Panc1 (cell line): ENCODE results near the gene UBASH3A.

ENCODE experiments used
- POLR2AphosphoS5 ChIP-seq: IDR thresholded peaks from 2 replicates; pipeline ENCODE4 v1.6.1; 2012; ENCODE audit warnings: mild to moderate bottlenecking, low read depth, low read length, moderate library complexity
- SIN3A ChIP-seq: IDR thresholded peaks from 2 replicates; pipeline ENCODE4 v1.6.1; 2012; ENCODE audit warnings: low read depth, mild to moderate bottlenecking, low read length, moderate library complexity, borderline replicate concordance; ENCODE audit not compliant: insufficient read depth
- TCF7L2 ChIP-seq: IDR thresholded peaks from 2 replicates; pipeline ENCODE4 v1.6.1; 2011; ENCODE audit warnings: mild to moderate bottlenecking, low read depth, low read length, inconsistent platforms
- TF ChIP-seq, protein P1 (sequence below): fragments of 450-650 bp; IDR thresholded peaks from 2 replicates; pipeline ENCODE4 v1.5.1; 2017; ENCODE audit warnings: mild to moderate bottlenecking
- TF ChIP-seq, protein P2 (sequence below), 2 experiments: IDR thresholded peaks; 2 replicates each; pipeline ENCODE4 v1.6.1; 2011 to 2012; ENCODE audit warnings: low read depth in 2 of 2, control low read depth in 1 of 2, low read length in 1 of 2, mild to moderate bottlenecking in 1 of 2, moderate library complexity in 1 of 2; ENCODE audit not compliant: insufficient read depth in 1 of 2

DNA sequence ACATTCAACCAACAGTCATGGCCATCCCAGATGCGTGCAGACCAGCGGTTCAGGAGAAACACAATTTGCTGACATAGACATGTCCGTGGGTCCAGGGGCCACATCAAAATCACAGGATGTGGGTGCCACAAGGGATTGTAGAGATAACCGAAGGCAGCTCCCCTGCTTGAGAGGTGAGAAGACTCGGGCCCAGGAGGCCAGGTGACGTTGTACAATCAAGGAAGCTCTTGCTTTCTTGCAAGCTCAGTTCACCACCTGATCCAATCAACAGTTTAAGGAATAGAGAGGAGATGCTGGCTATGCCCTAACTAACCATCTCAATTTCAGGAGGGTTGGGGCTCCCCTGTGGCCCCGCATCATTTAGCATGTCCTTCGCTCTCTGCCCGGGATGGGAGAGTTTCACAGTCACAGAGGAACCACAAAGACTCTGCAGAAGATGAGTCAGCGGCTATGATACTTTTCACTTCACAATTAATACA, 19.5 kb downstream of the UBASH3A start:
- TF ChIP-seq, protein P1, sequence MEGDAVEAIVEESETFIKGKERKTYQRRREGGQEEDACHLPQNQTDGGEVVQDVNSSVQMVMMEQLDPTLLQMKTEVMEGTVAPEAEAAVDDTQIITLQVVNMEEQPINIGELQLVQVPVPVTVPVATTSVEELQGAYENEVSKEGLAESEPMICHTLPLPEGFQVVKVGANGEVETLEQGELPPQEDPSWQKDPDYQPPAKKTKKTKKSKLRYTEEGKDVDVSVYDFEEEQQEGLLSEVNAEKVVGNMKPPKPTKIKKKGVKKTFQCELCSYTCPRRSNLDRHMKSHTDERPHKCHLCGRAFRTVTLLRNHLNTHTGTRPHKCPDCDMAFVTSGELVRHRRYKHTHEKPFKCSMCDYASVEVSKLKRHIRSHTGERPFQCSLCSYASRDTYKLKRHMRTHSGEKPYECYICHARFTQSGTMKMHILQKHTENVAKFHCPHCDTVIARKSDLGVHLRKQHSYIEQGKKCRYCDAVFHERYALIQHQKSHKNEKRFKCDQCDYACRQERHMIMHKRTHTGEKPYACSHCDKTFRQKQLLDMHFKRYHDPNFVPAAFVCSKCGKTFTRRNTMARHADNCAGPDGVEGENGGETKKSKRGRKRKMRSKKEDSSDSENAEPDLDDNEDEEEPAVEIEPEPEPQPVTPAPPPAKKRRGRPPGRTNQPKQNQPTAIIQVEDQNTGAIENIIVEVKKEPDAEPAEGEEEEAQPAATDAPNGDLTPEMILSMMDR, result no peak
- no peak for TF ChIP-seq SIN3A
- TF ChIP-seq TCF7L2, result no peak
- TF ChIP-seq POLR2AphosphoS5, result no peak
- TF ChIP-seq, protein P2, sequence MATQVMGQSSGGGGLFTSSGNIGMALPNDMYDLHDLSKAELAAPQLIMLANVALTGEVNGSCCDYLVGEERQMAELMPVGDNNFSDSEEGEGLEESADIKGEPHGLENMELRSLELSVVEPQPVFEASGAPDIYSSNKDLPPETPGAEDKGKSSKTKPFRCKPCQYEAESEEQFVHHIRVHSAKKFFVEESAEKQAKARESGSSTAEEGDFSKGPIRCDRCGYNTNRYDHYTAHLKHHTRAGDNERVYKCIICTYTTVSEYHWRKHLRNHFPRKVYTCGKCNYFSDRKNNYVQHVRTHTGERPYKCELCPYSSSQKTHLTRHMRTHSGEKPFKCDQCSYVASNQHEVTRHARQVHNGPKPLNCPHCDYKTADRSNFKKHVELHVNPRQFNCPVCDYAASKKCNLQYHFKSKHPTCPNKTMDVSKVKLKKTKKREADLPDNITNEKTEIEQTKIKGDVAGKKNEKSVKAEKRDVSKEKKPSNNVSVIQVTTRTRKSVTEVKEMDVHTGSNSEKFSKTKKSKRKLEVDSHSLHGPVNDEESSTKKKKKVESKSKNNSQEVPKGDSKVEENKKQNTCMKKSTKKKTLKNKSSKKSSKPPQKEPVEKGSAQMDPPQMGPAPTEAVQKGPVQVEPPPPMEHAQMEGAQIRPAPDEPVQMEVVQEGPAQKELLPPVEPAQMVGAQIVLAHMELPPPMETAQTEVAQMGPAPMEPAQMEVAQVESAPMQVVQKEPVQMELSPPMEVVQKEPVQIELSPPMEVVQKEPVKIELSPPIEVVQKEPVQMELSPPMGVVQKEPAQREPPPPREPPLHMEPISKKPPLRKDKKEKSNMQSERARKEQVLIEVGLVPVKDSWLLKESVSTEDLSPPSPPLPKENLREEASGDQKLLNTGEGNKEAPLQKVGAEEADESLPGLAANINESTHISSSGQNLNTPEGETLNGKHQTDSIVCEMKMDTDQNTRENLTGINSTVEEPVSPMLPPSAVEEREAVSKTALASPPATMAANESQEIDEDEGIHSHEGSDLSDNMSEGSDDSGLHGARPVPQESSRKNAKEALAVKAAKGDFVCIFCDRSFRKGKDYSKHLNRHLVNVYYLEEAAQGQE (IDR thresholded peaks at IDR 0.05; ENCODE audit: insufficient read depth in 1 of 2, low read depth in 2 of 2, low read length in 1 of 2), result no peak
